Endothelial cell of umbilical vein (primary cell): ENCODE results near the gene TRAF1. TPM values are rescaled to one million over a fixed set of nuclear protein-coding genes. Genes with fewer than 3 reads are reported as not detected.

Source experiments
- BruUV-seq: library from RNA; stranded (reverse); fragments of 400-500 nt; replicated peaks from 2 replicates; lab custom pipeline; 2021; lab: Mats Ljungman, UMichigan
- CTCF ChIA-PET: fragments of 300-600, 350-600 bp; sonication (Branson Sonifier 250); formaldehyde crosslinking; loops from one replicate; lab custom pipeline; 2021; ENCODE audit warnings: antibody characterized with exemption, inconsistent platforms; lab: Charles Lee
- POLR2A ChIA-PET: fragments of 300-600, 350-600 bp; sonication (Branson Sonifier 250); formaldehyde crosslinking; loops from one replicate; lab custom pipeline; 2021; ENCODE audit warnings: antibody characterized with exemption, inconsistent platforms; lab: Charles Lee
- DNase-seq: peaks from one replicate; pipeline ENCODE4 v3.0.0-alpha.2; 2011; ENCODE audit warnings: low read depth, low spot score
- FAIRE-seq: peaks from 2 replicates; lab custom pipeline; 2011; peaks lifted over from hg19 to GRCh38; lab: Jason Lieb, UNC
- H2AFZ ChIP-seq: 2 replicates; pipeline ENCODE4 v1.6.0; 2012; ENCODE audit warnings: low read depth, low read length, control low read depth, inconsistent platforms
- H3K27ac ChIP-seq: 2 replicates; pipeline ENCODE4 v1.5.1; 2011; ENCODE audit warnings: low read depth, mild to moderate bottlenecking, control low read depth, low read length, moderate library complexity; ENCODE audit not compliant: insufficient read depth
- H3K27me3 ChIP-seq, 2 experiments: 2 replicates each; pipeline versions ENCODE4 v1.6.0 to v1.6.1; 2011; ENCODE audit warnings: low read length in 2 of 2, mixed read lengths in 1 of 2; ENCODE audit not compliant: control insufficient read depth in 2 of 2, insufficient read depth in 2 of 2
- H3K36me3 ChIP-seq, 2 experiments: 2 replicates in 1 of 2; 3 replicates in 1 of 2; pipeline ENCODE4 v1.5.1; 2011; ENCODE audit warnings: low read length in 2 of 2, mild to moderate bottlenecking in 1 of 2, moderate library complexity in 1 of 2; ENCODE audit not compliant: control insufficient read depth in 2 of 2, insufficient read depth in 2 of 2; ENCODE audit errors: extremely low read depth in 1 of 2
- H3K4me1 ChIP-seq: 3 replicates; pipeline ENCODE4 v1.5.1; 2011; ENCODE audit warnings: mild to moderate bottlenecking, low read length; ENCODE audit not compliant: control insufficient read depth, insufficient read depth; ENCODE audit errors: extremely low read depth
- H3K4me2 ChIP-seq: 2 replicates; pipeline ENCODE4 v1.6.1; 2011; ENCODE audit warnings: low read length, control low read depth, mixed read lengths; ENCODE audit not compliant: insufficient read depth
- H3K4me3 ChIP-seq, 3 experiments: fragments of 200-600 bp in 1 of 3; sonication (generic), shearing (Covaris generic) in 1 of 3; replicated peaks in 1 of 3; 2 replicates each; pipeline ENCODE4 v1.5.1; 2011 to 2016; ENCODE audit warnings: control low read depth in 3 of 3, low read length in 3 of 3, mild to moderate bottlenecking in 2 of 3, inconsistent platforms in 1 of 3, low read depth in 1 of 3, moderate library complexity in 1 of 3; ENCODE audit not compliant: insufficient read depth in 1 of 3
- H3K79me2 ChIP-seq: 2 replicates; pipeline ENCODE4 v1.6.0; 2012; ENCODE audit warnings: low read length, inconsistent platforms; ENCODE audit not compliant: control insufficient read depth, insufficient read depth
- H3K9ac ChIP-seq: replicated peaks from 2 replicates; pipeline ENCODE3; 2011; ENCODE audit warnings: low read length, control low read depth; ENCODE audit not compliant: insufficient read depth; ENCODE audit errors: extremely low read depth
- H3K9me1 ChIP-seq: replicated peaks from 3 replicates; pipeline ENCODE4 v1.6.0; 2011; ENCODE audit warnings: mild to moderate bottlenecking, low read length; ENCODE audit not compliant: control insufficient read depth, insufficient read depth; ENCODE audit errors: extremely low read depth
- H3K9me3 ChIP-seq: replicated peaks from 2 replicates; pipeline ENCODE4 v1.5.1; 2012; ENCODE audit warnings: low read length, inconsistent platforms; ENCODE audit not compliant: control insufficient read depth, insufficient read depth
- H4K20me1 ChIP-seq: replicated peaks from 2 replicates; pipeline ENCODE3; 2011; ENCODE audit warnings: mild to moderate bottlenecking, low read length; ENCODE audit not compliant: control insufficient read depth, insufficient read depth; ENCODE audit errors: extremely low read depth
- EZH2 ChIP-seq: IDR thresholded peaks from 2 replicates; pipeline ENCODE4 v1.6.1; 2012; ENCODE audit warnings: borderline replicate concordance, low read depth, mild to moderate bottlenecking, moderate library complexity, low read length, inconsistent platforms; ENCODE audit not compliant: severe bottlenecking
- FOS ChIP-seq: IDR thresholded peaks from 2 replicates; pipeline ENCODE4 v1.6.1; 2011; ENCODE audit warnings: mild to moderate bottlenecking, low read length, moderate library complexity, borderline replicate concordance; ENCODE audit not compliant: insufficient read depth
- GATA2 ChIP-seq: IDR thresholded peaks from 2 replicates; pipeline ENCODE4 v1.7.0; 2011; ENCODE audit warnings: low read depth, mild to moderate bottlenecking, moderate library complexity, mixed read lengths, low read length; ENCODE audit not compliant: insufficient read length, insufficient read depth
- JUN ChIP-seq: IDR thresholded peaks from 2 replicates; pipeline ENCODE4 v1.6.1; 2011; ENCODE audit warnings: borderline replicate concordance, low read depth; ENCODE audit not compliant: insufficient read length, insufficient read depth
- MYC ChIP-seq: IDR thresholded peaks from one replicate; pipeline ENCODE4 v1.6.1; 2011; ENCODE audit warnings: mild to moderate bottlenecking, low read depth, low read length
- POLR2A ChIP-seq: IDR thresholded peaks from 2 replicates; pipeline ENCODE4 v1.6.1; 2012; ENCODE audit warnings: low read depth, mild to moderate bottlenecking, control low read depth, low read length
- POLR2AphosphoS5 ChIP-seq: IDR thresholded peaks from 2 replicates; pipeline ENCODE4 v1.6.1; 2012; ENCODE audit warnings: low read depth, mild to moderate bottlenecking, control low read depth, low read length, moderate library complexity; ENCODE audit not compliant: insufficient read depth
- dilution Hi-C: fragments of 300-500 bp; cut with MboI; formaldehyde crosslinking; loops from one replicate; pipeline ENCODE4 v1.15.0; 2019; ENCODE audit warnings: low sequenced_read_pairs; ENCODE audit not compliant: extremely low pct_ligation_motif_present
- intact Hi-C: fragments of 100-400 bp; cut with micrococcal nuclease; formaldehyde crosslinking; loops from one replicate; pipeline ENCODE4 v1.10.0; 2022
- polyA plus RNA-seq, 4 experiments: library from polyadenylated mRNA; depleted of rRNA in 3 of 4; stranded (reverse) in 3 of 4; unstranded in 1 of 4; fragments of >200 nt; gene quantifications; 2 replicates each; pipeline versions ENCODE4 v1.2.1 to v1.2.3, GENCODE V29; 2011 to 2012; ENCODE audit warnings: missing spikeins in 1 of 4
- total RNA-seq: library from RNA; stranded (reverse); gene quantifications from 2 replicates; pipeline ENCODE4 v1.2.3, GENCODE V29; 2021
- TF ChIP-seq, protein P1 (sequence below), 2 donors: IDR thresholded peaks; 1 replicate in 1 of 2; 2 replicates in 1 of 2; pipeline ENCODE4 v1.5.1; 2011; ENCODE audit warnings: low read length in 2 of 2, mild to moderate bottlenecking in 2 of 2, moderate library complexity in 2 of 2, control low read depth in 1 of 2, inconsistent platforms in 1 of 2, low read depth in 1 of 2; ENCODE audit not compliant: insufficient read depth in 1 of 2; ENCODE audit errors: extremely low read depth in 1 of 2
- TF ChIP-seq, protein P2 (sequence below): IDR thresholded peaks from 2 replicates; pipeline ENCODE4 v1.6.1; 2011; ENCODE audit not compliant: insufficient read depth, insufficient read length

The TRAF1 gene
- total and polyA plus RNA-seq, 2 donors (not counting 3 experiments of a cell fraction or from before 2014, with no cell fraction given) = 2.0 to 2.6 TPM

DNA sequence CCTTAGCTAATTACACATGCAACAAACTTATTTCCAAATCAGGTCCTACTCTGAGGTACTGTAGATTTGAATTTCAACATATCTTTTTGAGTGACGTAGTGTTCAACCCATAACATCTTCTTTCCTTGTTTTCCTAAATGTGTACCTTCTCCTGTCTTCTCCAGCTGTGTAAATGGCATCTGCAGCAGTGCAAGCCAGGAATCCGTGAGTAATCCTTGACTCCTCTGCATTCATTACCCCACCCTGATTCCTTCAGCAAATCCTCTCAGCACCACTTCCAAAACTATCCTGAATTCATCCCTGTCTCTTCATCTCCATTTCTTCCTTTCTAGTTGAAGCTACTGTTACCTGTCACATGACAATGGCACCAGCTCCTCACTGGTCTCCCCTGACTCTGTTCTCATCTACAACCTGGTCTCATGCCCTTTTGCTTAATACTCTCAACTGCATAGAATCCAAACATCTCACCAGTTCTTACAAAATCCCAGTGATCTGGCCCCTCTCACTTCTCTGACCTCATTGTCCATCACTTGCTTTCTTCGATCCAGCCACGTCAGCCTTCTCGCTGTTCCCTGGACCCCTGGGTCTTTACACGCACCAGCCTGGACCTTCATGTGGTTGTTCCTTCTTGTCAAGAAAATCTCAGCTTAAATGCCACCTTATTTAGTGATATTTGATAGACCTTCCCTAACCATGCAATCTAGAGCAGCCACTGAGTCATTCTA, 14.6 kb upstream of the TRAF1 start:
- Histone ChIP-seq H3K27me3 (no peaks in the 10 kb centered on the region), H3K4me2 (no peak overlapping the region), H2AFZ (no peak overlapping the region), H3K36me3 (no peaks in the 10 kb centered on the region), H4K20me1 (no peaks in the 10 kb centered on the region), H3K9me3 (no peaks in the 10 kb centered on the region), H3K4me3 (no peak overlapping the region), H3K4me1 (peaks cover 64% of the 10 kb centered on the region), H3K9me1 (no peaks in the 10 kb centered on the region), H3K9ac (no peak overlapping the region), H3K27ac (no peak overlapping the region), H3K79me2 (no peaks in the 10 kb centered on the region)
- no TSS peak for BruUV-seq
- CTCF ChIA-PET = interaction anchor here (0.8 to 1.5 kb wide), 3 partner anchors 40 to 186 kb away, joined by 3 to 7 read pairs (median 3); no protein-coding TSS in a partner anchor
- FAIRE-seq (no peak), DNase-seq (no peak)
- POLR2A ChIA-PET = interaction anchor here (0.6 kb wide), 1 partner anchor 93 kb away, joined by 3 read pairs; no protein-coding TSS in a partner anchor
- dilution Hi-C loops (no loop called here), intact Hi-C loops (no loop called here)
- TF ChIP-seq POLR2A (no peak), EZH2 (no peak), JUN (no peak), MYC (no peak), FOS (no peak), POLR2AphosphoS5 (no peak), GATA2 (no peak)
- TF ChIP-seq, protein P1, sequence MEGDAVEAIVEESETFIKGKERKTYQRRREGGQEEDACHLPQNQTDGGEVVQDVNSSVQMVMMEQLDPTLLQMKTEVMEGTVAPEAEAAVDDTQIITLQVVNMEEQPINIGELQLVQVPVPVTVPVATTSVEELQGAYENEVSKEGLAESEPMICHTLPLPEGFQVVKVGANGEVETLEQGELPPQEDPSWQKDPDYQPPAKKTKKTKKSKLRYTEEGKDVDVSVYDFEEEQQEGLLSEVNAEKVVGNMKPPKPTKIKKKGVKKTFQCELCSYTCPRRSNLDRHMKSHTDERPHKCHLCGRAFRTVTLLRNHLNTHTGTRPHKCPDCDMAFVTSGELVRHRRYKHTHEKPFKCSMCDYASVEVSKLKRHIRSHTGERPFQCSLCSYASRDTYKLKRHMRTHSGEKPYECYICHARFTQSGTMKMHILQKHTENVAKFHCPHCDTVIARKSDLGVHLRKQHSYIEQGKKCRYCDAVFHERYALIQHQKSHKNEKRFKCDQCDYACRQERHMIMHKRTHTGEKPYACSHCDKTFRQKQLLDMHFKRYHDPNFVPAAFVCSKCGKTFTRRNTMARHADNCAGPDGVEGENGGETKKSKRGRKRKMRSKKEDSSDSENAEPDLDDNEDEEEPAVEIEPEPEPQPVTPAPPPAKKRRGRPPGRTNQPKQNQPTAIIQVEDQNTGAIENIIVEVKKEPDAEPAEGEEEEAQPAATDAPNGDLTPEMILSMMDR (IDR thresholded peaks at IDR 0.05; ENCODE audit: extremely low read depth in 1 of 2, insufficient read depth in 1 of 2, low read depth in 1 of 2, low read length in 2 of 2) = no peak
- TF ChIP-seq, protein P2, sequence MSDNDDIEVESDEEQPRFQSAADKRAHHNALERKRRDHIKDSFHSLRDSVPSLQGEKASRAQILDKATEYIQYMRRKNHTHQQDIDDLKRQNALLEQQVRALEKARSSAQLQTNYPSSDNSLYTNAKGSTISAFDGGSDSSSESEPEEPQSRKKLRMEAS = no peak
